IPS-15b (cell line): Measurements from ENCODE around the gene ZNF577.

Experiments
- H3K27me3 ChIP-seq: one replicate; pipeline ENCODE4 v1.6.1; 2013; ENCODE audit warnings: low read length; ENCODE audit not compliant: control insufficient read depth, insufficient read depth
- H3K36me3 ChIP-seq: one replicate; pipeline ENCODE4 v1.6.1; 2013; ENCODE audit warnings: low read length; ENCODE audit not compliant: control insufficient read depth, insufficient read depth
- H3K4me1 ChIP-seq: one replicate; pipeline ENCODE4 v1.6.1; 2013; ENCODE audit warnings: mild to moderate bottlenecking, low read length; ENCODE audit not compliant: control insufficient read depth, insufficient read depth
- H3K4me3 ChIP-seq: one replicate; pipeline ENCODE4 v1.5.1; 2013; ENCODE audit warnings: low read depth, low read length
- H3K9ac ChIP-seq: one replicate; pipeline ENCODE4 v1.6.1; 2013; ENCODE audit warnings: low read depth, mild to moderate bottlenecking, low read length
- H3K9me3 ChIP-seq: one replicate; pipeline ENCODE4 v1.6.1; 2013; ENCODE audit warnings: mild to moderate bottlenecking, low read length; ENCODE audit not compliant: control insufficient read depth, insufficient read depth

The ZNF577 gene

DNA sequence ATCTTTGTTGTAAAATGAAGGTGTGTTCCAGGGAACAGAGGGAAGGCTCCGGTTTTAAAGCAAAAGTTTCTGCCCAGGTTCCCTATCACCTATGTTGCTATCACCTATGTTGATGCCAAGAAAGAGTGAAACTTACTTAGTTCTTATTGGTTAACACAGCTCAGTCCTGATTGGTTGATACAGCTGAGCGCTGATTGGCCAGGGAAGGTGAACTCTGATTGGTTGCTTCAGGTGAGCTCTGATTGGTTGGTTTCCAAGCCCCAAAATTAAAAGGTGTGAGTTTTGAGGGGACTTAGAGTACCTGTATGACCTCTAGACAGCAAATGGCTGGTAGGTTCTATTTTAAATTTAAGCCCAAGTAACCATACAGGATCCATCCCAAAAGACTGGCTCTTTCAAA lies 50.6 kb downstream of the ZNF577 start:
- Histone ChIP-seq H3K27me3 (no peaks in the 10 kb centered on the region), H3K9me3 (peaks cover 6% of the 10 kb centered on the region), H3K36me3 (no peaks in the 10 kb centered on the region), H3K4me3 (no peak overlapping the region), H3K4me1 (no peaks in the 10 kb centered on the region), H3K9ac (no peak overlapping the region)

DNA sequence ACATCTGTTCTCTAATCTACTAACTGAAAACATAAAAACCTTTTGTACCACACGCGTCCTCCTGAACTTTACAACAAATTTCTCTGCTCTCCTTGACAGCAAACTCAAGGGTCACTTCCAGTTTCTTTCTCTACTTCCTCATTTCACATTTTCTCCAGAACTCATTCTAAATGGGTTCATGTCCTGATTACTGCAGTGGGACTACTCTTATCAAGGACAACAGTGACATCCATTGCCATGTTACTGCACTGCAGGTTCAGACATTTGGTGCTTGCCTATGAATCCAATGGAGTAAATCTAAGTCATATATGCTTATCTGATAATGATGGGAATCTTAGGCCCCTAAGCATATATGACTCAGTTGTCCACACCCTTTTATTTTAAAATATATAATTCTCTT lies 57.5 kb downstream of the ZNF577 start:
- peaks cover 9% of the 10 kb centered on the region for H3K9me3 ChIP-seq
- H3K36me3 ChIP-seq, result no peaks in the 10 kb centered on the region

DNA sequence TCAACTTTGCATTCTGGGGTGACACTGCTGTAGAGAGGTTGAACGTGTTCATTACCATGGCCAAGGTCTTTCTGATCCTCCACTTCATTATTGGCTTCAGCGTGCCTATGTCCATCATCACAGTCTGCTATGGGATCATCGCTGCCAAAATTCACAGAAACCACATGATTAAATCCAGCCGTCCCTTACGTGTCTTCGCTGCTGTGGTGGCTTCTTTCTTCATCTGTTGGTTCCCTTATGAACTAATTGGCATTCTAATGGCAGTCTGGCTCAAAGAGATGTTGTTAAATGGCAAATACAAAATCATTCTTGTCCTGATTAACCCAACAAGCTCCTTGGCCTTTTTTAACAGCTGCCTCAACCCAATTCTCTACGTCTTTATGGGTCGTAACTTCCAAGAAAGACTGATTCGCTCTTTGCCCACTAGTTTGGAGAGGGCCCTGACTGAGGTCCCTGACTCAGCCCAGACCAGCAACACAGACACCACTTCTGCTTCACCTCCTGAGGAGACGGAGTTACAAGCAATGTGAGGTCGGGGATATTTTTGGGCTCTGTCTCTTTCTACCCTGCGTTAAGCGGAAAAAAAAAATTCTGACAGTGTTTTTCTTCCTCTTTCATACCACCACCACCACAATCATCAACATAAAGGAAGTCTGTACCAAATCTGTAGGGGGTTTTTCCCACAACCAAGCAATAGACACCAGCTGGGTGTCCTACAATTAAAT lies 63.3 kb downstream of the ZNF577 start:
- Histone ChIP-seq H3K27me3 (no peaks in the 10 kb centered on the region), H3K9me3 (peaks cover 10% of the 10 kb centered on the region), H3K36me3 (no peaks in the 10 kb centered on the region), H3K4me1 (no peaks in the 10 kb centered on the region), H3K9ac (no peak overlapping the region), H3K4me3 (no peak overlapping the region)

More for the DNA sequence above, 57.5 kb downstream of the ZNF577 start:
- Histone ChIP-seq H3K27me3 (no peaks in the 10 kb centered on the region), H3K9ac (no peak overlapping the region), H3K4me3 (no peak overlapping the region), H3K4me1 (no peaks in the 10 kb centered on the region)

DNA sequence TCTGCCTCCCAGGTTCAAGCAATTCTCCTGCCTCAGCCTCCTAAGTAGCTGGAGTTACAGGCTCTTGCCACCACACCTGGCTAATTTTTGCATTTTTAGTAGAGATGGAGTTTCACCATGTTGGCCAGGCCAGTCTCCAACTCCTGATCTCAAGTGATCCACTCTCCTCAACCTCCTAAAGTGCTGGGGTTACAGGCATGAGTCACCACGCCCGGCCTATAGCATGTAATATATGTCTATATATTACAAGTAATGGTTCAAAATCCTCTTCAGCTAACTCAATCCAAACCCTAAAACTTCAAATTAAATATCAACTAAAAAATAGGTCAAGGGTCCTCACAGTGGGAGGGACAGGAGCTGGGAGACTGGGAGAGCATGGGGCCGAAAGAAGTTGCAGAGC lies 64.8 kb downstream of the ZNF577 start:
- peaks cover 10% of the 10 kb centered on the region for H3K9me3 ChIP-seq
- no peaks in the 10 kb centered on the region for H3K4me1 ChIP-seq
- H3K27me3 ChIP-seq, result no peaks in the 10 kb centered on the region
- H3K36me3 ChIP-seq, result no peaks in the 10 kb centered on the region
- no peak overlapping the region for H3K4me3 ChIP-seq
- no peak overlapping the region for H3K9ac ChIP-seq

DNA sequence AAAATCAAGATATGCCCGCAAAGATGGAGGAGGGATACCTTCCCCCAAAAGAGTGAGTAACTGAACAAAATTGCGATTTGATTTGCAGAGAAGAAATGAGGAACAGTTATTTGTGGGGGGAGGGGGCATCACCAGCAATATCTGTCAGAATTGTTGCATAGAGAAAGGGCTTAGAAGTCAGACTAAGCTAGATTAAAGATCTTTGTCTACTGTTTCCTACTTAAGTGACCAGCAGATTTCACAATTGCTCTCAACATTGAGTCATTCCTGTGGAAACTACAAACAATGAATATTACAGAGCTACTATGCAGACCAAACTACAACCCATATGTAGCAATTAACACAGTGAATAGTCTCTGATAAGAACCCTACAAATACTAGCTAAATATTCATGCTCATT lies 65.4 kb downstream of the ZNF577 start:
- Histone ChIP-seq H3K9ac (no peak overlapping the region), H3K36me3 (no peaks in the 10 kb centered on the region), H3K4me1 (no peaks in the 10 kb centered on the region), H3K27me3 (no peaks in the 10 kb centered on the region), H3K9me3 (peaks cover 10% of the 10 kb centered on the region), H3K4me3 (no peak overlapping the region)

DNA sequence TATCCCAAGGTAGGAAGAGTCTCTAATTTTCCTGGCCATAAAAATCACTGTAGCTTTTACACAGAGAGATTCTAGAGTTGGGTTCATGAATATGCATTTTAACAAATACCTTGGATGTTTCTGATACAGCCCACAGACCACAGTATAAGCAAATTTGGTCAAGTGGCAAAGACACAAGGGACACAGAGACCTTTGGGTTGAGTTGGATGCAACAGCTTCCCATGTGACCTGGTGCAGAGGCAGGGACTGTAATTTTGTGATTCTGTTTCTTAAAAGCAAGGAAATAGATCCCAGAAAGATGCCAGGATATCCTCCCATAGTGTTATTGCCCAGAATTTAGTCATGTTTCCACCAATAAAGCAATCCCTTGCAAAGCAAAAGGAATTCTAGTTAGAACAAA lies 65.8 kb downstream of the ZNF577 start:
- H3K36me3 ChIP-seq, result no peaks in the 10 kb centered on the region
- H3K9me3 ChIP-seq, result peaks cover 10% of the 10 kb centered on the region
- H3K27me3 ChIP-seq, result no peaks in the 10 kb centered on the region

DNA sequence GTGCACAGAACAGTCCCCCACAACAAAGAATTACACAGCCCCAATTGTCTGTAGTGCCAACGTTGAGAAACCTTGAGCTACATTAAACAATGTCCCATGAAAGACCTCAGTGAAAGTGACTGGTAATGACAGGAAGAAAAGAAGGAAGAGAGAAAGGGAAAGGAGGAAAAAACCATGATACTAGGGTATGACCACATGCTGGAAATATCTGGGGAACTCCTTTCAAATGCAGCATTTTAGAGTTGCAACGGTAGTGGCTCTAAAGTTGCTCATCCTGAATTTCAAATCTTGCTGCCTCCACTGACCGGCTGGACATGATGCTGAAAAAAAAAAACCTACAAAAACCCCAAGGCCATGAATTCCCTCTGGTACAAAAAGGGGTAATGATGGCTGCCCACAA lies 66.3 kb downstream of the ZNF577 start:
- Histone ChIP-seq H3K27me3 (no peaks in the 10 kb centered on the region), H3K4me1 (no peaks in the 10 kb centered on the region), H3K9me3 (peaks cover 7% of the 10 kb centered on the region), H3K4me3 (no peak overlapping the region), H3K9ac (no peak overlapping the region), H3K36me3 (no peaks in the 10 kb centered on the region)

More for the DNA sequence above, 65.8 kb downstream of the ZNF577 start:
- H3K4me3 ChIP-seq, result no peak overlapping the region
- no peak overlapping the region for H3K9ac ChIP-seq
- H3K4me1 ChIP-seq, result no peaks in the 10 kb centered on the region
